Islet of Langerhans (tissue), 1 donor: ENCODE measurements around the gene VMP1.
"Not testable (repeated sequence)": the region's sequence is repeated elsewhere in the genome, so short reads cannot be mapped to it uniquely, and the experiment has no call there.

Source experiments
- FAIRE-seq: peaks from one replicate; lab custom pipeline; 2011; peaks lifted over from hg19 to GRCh38; lab: Jason Lieb, UNC

Gene VMP1

DNA sequence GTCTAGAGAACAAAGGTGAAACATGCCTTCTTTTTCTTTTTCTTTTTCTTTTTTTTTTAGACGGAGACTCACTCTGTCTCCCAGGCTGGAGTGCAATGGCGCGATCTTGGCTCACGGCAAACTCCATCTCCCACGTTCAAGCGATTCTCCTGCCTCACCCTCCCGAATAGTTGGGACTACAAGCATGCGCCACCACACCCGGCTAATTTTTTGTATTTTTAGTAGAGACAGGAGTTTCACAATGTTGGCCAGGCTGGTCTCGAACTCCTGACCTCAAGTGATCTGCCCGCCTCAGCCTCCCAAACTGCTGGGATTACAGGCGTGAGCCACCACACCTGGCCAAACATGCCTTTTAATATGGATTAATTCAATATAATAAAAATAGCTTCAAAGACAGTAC lies 47.6 kb downstream of the VMP1 start:
- FAIRE-seq: not testable (repeated sequence)

GRCh38 chr17:59756236-59756818 lies 48.9 kb downstream of the VMP1 start:
- no peak for FAIRE-seq

DNA sequence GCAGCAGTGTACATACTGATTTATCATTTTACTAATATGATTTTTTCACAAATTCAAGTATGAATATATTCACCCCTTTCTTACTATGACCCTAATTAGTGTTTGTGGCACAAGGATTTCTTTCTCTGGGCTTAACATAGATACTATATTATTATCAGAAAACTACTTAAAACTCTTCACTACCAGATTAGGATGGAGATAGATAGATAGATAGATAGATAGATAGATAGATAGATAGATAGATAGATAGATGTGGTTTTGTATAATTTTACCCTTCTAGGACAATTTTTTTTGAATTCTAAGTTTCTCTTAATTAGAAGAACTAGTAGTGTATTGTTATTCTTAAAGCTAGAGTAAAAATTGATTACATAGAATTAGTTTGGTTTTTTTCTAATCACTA lies 49.6 kb downstream of the VMP1 start:
- no peak for FAIRE-seq

DNA sequence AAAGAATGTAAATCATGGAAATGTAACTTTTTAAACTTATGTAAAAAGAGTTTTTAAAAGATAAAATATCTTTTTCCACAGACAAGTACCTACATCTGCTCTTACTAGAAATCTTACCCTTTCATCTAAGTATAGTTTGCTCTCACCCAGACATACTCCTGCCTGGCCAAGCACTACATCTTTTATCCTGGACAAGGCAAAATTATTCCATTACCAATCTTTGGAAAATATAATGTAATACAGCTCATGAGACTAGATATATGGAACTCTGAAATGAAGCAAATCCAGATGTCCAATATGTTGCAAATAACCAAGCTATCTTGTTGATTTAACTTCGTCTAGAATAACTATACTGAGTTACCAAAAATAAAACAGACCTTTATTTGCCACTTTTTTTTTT lies 50.0 kb downstream of the VMP1 start:
- no peak for FAIRE-seq

DNA sequence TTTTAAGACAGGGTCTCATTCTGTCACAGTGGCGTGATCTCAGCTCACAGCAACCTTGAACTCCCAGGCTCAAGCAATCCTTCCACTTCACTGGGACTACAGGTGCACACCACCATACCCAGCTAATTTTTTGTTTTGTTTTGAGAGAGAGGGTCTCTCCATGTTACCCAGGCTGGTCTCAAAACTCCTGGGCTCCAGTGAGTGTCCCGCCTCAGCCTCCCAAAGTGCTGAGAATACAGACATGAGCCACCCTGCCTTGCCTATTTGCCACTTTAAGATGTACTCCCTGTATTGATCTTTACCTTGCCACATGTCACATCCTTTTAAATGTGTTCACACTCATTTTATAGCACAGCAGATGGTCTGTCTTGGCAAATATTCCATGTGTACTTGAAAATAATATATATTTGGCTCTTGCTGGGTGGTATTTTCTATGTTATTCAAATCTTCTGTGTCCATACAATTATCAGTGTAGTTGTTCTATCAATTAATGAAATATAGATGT lies 50.5 kb downstream of the VMP1 start:
- no peak for FAIRE-seq

DNA sequence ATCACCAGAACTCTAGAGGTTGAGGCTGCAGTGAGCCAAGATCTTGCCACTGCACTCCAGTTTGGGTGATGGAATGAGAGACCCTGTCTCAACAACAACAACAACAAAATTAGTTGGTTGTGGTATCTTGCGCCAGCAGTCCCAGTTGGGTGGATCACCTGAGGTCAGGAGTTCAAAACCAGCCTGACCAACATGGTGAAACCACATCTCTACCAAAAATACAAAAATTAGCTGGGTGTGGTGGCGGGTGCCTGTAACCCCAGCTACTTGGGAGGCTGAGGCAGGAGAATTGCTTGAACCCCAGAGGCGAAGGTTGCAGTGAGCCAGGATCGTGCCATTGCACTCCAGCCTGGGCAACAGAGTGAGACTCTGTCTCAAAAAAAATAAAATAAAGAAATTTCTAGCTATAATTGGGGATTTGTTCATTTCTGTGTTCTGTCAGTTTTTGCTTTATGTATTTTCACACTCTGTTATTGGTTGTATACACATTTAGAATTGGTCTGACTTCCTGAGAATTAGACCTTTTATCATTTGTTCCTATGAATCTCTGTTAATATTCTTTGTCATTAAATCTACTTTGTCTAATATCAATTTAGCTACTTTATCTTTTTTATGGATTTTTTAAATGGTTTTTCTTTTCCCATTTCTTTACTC lies 51.7 kb downstream of the VMP1 start:
- FAIRE-seq: not testable (repeated sequence)

DNA sequence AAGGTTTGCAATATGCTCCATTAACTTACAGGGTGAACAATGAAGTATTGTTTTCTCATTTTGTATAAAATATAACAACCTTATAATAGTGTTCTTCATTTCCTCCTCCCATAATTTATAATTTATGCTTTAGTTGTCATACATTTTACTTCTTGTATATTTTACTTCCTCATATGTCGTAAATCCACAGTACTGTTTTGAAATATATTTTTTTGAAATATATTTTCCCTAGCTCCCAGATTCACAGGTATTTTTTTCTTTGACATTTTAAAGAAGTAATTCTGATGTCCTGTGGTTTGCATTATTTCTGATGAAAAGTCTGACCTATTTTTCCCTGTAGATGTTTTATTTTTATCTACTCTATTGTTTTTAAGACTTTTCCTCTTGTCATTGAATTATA lies 52.7 kb downstream of the VMP1 start:
- FAIRE-seq: no peak

- no peak for FAIRE-seq
These were observed 54.1 kb downstream of the VMP1 start for GRCh38 chr17:59761385-59762048.

DNA sequence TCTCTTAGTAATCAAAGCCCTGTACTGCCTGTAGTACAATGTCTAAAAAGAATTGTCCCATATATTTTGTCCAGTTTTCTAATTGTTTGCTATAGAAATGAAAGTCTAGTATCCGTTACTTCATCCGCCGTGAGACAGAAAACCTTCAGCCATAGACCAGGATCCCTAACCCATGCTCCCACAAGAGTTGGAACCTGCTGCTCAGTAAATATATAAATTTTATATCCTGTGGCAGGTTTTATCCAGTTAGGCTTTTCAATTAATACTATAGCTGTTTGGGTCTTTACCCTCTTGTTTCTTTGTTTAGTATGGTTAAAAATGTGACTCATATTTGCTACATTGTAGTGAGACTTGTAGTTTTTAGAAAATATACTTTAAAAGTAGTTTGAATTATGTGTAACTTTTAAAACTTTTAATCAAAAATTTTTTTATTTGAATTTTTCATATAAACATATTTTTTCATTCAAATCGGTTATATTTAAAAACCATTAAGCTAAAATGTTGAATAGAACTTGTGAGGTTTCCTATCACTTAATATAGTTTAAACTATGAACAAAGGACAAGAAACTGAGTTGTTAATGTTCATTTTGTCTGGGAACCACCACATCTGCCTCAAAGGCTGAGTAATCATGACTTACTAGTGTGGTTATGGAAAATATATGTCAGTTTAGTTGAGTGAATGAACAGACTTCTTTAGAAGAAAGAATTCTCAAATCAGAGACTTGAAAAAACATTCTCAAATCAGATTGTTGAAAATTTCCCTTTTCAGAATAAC lies 54.8 kb downstream of the VMP1 start:
- FAIRE-seq: no peak

GRCh38 chr17:59762824-59763374 lies 55.4 kb downstream of the VMP1 start:
- FAIRE-seq: no peak

GRCh38 chr17:59763861-59764260 lies 56.4 kb downstream of the VMP1 start:
- FAIRE-seq: no peak

GRCh38 chr17:59764292-59764741 lies 56.9 kb downstream of the VMP1 start:
- no peak for FAIRE-seq

DNA sequence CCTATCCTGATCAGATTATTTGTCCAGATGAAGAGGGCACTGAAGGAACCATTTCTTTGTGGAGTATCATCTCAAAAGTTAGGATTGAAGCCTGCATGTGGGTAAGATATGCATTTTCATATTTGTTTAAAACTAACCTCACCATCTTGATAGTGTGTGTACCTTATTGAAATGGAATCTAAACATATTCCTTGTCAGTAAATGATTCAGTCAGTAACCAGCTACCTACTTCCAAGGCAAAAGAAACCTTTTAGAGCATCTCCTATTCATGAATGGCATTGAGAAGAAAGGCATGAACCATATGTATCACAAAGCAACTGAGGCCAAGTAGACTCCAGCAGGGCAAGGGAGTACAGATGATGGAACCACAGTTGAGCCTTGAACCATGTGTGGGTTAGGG lies 57.6 kb downstream of the VMP1 start:
- FAIRE-seq: no peak

DNA sequence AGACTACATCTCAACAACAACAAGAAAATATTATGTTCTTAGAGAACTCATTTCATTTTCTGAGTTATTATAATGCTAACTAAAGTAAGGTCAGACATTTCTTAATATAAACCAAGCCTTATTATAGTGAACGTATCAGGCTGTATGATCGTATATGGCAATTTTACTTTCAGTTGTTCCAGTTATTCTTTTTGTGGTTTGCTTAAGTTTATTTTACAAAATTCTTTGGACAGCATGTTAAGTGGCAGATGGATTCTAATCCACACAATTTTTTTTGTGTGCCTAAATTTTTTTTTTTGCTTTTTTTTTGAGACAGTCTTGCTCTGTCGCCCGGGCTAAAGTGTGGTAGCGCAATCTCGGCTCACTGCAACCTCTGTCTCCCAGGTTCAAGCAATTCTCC lies 59.0 kb downstream of the VMP1 start:
- FAIRE-seq: no peak

DNA sequence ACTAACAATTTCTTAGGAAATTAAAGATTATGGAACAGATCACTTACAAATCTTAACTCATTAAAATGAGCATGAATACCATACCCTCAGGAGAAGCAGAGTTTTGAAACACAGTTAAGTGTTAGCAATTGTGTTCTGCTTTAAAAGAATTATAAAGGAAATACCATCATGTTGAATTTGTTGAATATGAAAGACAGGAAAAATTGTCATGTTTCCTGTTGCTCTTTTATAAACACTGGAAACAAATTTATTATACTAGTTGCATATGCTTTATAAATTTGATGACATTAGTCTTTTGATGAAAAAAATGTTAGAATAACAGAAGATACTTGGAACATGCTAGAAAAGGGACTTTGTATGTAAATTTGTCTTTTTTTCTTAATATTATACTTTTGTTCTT lies 59.7 kb downstream of the VMP1 start:
- FAIRE-seq: no peak

DNA sequence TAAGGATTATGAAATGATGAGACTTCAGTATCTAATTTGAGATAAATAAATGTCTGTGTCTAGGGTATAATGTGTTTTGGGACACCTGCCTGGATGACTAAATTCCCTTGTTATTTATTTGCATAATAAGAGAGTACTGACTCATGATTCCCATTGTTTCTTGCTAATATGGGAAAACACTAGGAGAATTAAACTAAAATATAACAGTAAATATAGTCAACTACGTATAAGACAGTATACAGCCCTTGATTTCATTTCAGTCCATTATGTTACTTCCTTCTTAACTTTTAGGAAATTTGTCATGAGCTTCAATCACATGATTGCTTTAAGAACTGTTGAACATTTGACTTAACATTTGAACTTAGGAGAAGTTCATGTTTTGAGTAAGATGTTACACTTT lies 62.4 kb downstream of the VMP1 start:
- FAIRE-seq: no peak

DNA sequence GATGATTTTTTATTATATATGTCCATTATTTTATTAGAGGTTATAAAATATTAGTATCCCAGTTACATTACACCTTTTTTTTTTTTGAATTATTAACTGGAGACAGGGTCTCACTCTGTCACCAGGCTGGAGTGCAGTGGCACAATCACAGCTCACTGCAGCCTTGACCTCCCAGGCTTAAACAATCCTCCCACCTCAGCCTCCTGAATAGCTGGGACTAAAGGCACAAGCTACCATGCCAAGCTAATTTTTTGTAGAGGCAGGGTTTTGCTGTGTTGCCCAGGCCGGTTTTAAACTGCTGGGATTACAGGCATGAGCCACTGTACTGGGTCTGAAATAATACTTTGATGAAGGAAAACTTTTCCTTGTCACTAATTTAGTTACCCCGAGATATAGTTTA lies 63.6 kb downstream of the VMP1 start:
- FAIRE-seq: no peak

GRCh38 chr17:59775786-59776350 lies 68.4 kb downstream of the VMP1 start:
- FAIRE-seq: no peak

GRCh38 chr17:59776577-59776976 lies 69.1 kb downstream of the VMP1 start:
- FAIRE-seq: no peak

DNA sequence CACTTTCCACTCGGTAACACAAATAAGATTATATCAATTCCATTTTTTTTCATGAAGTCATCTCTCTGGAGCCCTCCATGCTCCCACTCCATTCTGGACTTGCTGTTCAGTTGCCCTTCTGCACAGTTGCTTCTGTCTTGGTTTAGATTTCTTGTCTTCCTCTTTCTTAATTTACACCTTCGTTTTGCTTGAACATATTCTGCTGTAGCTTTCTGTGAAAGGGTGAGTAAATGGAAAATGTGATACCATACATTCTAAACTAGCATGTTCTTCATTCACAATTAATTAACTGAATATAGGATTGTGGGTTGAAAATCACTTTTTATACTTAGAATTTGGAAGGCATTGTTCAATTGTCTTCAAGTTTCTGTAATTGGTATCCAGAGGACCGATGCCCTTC lies 69.6 kb downstream of the VMP1 start:
- no peak for FAIRE-seq

- FAIRE-seq: no peak
These were observed 71.5 kb downstream of the VMP1 start for GRCh38 chr17:59778996-59779395.

DNA sequence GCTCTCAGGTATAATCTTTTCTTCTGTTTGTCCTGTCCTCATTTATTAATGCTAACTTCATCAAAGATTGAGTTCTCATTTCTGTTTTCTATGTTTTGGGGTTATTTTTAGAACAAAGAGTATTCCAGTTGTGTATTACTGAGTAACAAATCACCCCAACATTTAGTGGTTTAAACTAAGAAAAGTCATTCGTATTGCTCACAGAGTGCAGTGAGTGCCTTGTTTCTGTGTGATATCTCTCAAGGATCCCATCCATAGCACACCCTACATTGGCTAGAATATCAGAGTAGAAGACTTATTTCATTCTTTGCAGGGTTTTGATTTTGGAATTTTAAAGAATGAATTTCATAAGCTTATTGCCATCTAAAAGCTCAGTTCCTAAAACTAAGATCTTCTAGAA lies 72.1 kb downstream of the VMP1 start:
- FAIRE-seq: no peak
